H1 (cell line): ENCODE results near the gene DACT1. TPM values are rescaled to one million over a fixed set of nuclear protein-coding genes. Genes with fewer than 3 reads are reported as not detected.

Experiments used
- CTCF ChIA-PET: fragments of 300-600 bp; sonication (Branson Sonifier 250); formaldehyde crosslinking; loops from one replicate; lab custom pipeline; 2021; ENCODE audit not compliant: partially characterized antibody; lab: Charles Lee
- POLR2A ChIA-PET: fragments of 300-600 bp; sonication (Branson Sonifier 250); formaldehyde crosslinking; loops from one replicate; lab custom pipeline; 2021; ENCODE audit warnings: inconsistent platforms; ENCODE audit not compliant: partially characterized antibody; lab: Charles Lee
- DNase-seq, 2 experiments: peaks; one replicate each; pipeline versions ENCODE4 v3.0.0 to v3.0.0-alpha.2; 2010 to 2022; ENCODE audit warnings: low spot score in 2 of 2, low read depth in 1 of 2, mixed read lengths in 1 of 2
- FAIRE-seq: peaks from 2 replicates; lab custom pipeline; 2011; peaks lifted over from hg19 to GRCh38; lab: Jason Lieb, UNC
- H2AFZ ChIP-seq: 2 replicates; pipeline ENCODE4 v1.8.1; 2012; ENCODE audit warnings: low read length, inconsistent platforms
- H2AK5ac ChIP-seq: 2 replicates; pipeline ENCODE4 v1.6.1; 2013; ENCODE audit warnings: low read depth, low read length
- H2BK120ac ChIP-seq: replicated peaks from 2 replicates; pipeline ENCODE3; 2013; ENCODE audit warnings: low read depth, low read length, inconsistent platforms
- H2BK12ac ChIP-seq: 2 replicates; pipeline ENCODE4 v1.6.1; 2013; ENCODE audit warnings: low read depth, low read length
- H2BK15ac ChIP-seq: 2 replicates; pipeline ENCODE4 v1.6.1; 2013; ENCODE audit warnings: low read length
- H2BK20ac ChIP-seq: 2 replicates; pipeline ENCODE4 v1.6.1; 2013; ENCODE audit warnings: low read length
- H2BK5ac ChIP-seq: 2 replicates; pipeline ENCODE4 v1.6.1; 2013; ENCODE audit warnings: low read depth, low read length
- H3K14ac ChIP-seq: 2 replicates; pipeline ENCODE4 v1.6.1; 2013; ENCODE audit warnings: inconsistent platforms; ENCODE audit not compliant: insufficient read length
- H3K18ac ChIP-seq: 2 replicates; pipeline ENCODE4 v1.6.1; 2013; ENCODE audit warnings: low read length; ENCODE audit errors: extremely low read depth
- H3K23ac ChIP-seq: 2 replicates; pipeline ENCODE4 v1.6.1; 2013; ENCODE audit warnings: inconsistent platforms; ENCODE audit not compliant: insufficient read length
- H3K23me2 ChIP-seq: 2 replicates; pipeline ENCODE4 v1.6.1; 2013; ENCODE audit warnings: low read depth, low read length
- H3K27ac ChIP-seq: 2 replicates; pipeline ENCODE4 v1.6.1; 2011; ENCODE audit warnings: low read depth, low read length, inconsistent platforms
- H3K27me3 ChIP-seq, 4 experiments: replicated peaks in 1 of 4; 1 replicate in 1 of 4; 2 replicates in 3 of 4; pipeline versions ENCODE4 v1.6.1 to v1.8.1; 2011 to 2013; ENCODE audit warnings: low read length in 3 of 4, mild to moderate bottlenecking in 3 of 4, inconsistent platforms in 2 of 4, mixed read lengths in 2 of 4, moderate library complexity in 1 of 4; ENCODE audit not compliant: control insufficient read depth in 3 of 4, insufficient read depth in 3 of 4; ENCODE audit errors: extremely low read depth in 1 of 4
- H3K36me3 ChIP-seq, 4 experiments: 2 replicates each; pipeline versions ENCODE4 v1.6.1 to v1.8.1; 2011 to 2013; ENCODE audit warnings: mild to moderate bottlenecking in 4 of 4, low read length in 3 of 4, moderate library complexity in 2 of 4, control low read depth in 1 of 4, inconsistent platforms in 1 of 4; ENCODE audit not compliant: insufficient read depth in 4 of 4, control insufficient read depth in 2 of 4
- H3K4ac ChIP-seq: replicated peaks from 2 replicates; pipeline ENCODE3; 2013; ENCODE audit warnings: low read length, low read depth, mixed read lengths, inconsistent platforms; ENCODE audit not compliant: insufficient read length
- H3K4me1 ChIP-seq, 4 experiments: replicated peaks in 1 of 4; 1 replicate in 1 of 4; 2 replicates in 3 of 4; pipeline versions ENCODE4 v1.6.1 to v1.8.1; 2011 to 2013; ENCODE audit warnings: low read length in 3 of 4, inconsistent platforms in 2 of 4, mixed read lengths in 1 of 4; ENCODE audit not compliant: insufficient read depth in 4 of 4, control insufficient read depth in 3 of 4
- H3K4me2 ChIP-seq, 2 experiments: 2 replicates each; pipeline versions ENCODE4 v1.6.1 to v1.8.1; 2011 to 2013; ENCODE audit warnings: low read depth in 2 of 2, low read length in 2 of 2, control low read depth in 1 of 2, inconsistent platforms in 1 of 2, mild to moderate bottlenecking in 1 of 2; ENCODE audit not compliant: insufficient read depth in 1 of 2
- H3K4me3 ChIP-seq, 4 experiments: fragments of 200-600, 300-600 bp in 1 of 4; sonication (generic), shearing (Covaris generic), sonication (Bioruptor Twin) in 1 of 4; 2 replicates each; pipeline versions ENCODE4 v1.5.1 to v1.8.1; 2011 to 2016; ENCODE audit warnings: low read length in 4 of 4, low read depth in 3 of 4, control low read depth in 2 of 4, inconsistent platforms in 2 of 4, mild to moderate bottlenecking in 2 of 4, mixed read lengths in 1 of 4, moderate library complexity in 1 of 4; ENCODE audit not compliant: insufficient read depth in 2 of 4; ENCODE audit errors: extremely low read depth in 1 of 4
- H3K56ac ChIP-seq: replicated peaks from 2 replicates; pipeline ENCODE3; 2013; ENCODE audit warnings: low read depth, mild to moderate bottlenecking, mixed read lengths, low read length, inconsistent platforms; ENCODE audit not compliant: insufficient read length
- H3K79me1 ChIP-seq: 2 replicates; pipeline ENCODE4 v1.6.1; 2013; ENCODE audit warnings: low read depth, low read length, control low read depth
- H3K79me2 ChIP-seq, 2 experiments: 2 replicates each; pipeline versions ENCODE4 v1.6.1 to v1.8.1; 2012 to 2013; ENCODE audit warnings: low read length in 2 of 2, mild to moderate bottlenecking in 2 of 2, inconsistent platforms in 1 of 2; ENCODE audit not compliant: insufficient read depth in 2 of 2, control insufficient read depth in 1 of 2
- H3K9ac ChIP-seq, 4 experiments: replicated peaks in 1 of 4; 1 replicate in 1 of 4; 2 replicates in 3 of 4; pipeline versions ENCODE4 v1.6.1 to v1.8.1; 2011 to 2013; ENCODE audit warnings: low read depth in 3 of 4, low read length in 3 of 4, control low read depth in 2 of 4, mild to moderate bottlenecking in 2 of 4, moderate library complexity in 2 of 4, inconsistent platforms in 1 of 4; ENCODE audit errors: extremely low read depth in 1 of 4
- H3K9me3 ChIP-seq, 2 experiments: 2 replicates each; pipeline versions ENCODE4 v1.6.1 to v1.8.1; 2012 to 2013; ENCODE audit warnings: mild to moderate bottlenecking in 2 of 2, moderate library complexity in 2 of 2, control low read depth in 1 of 2, inconsistent platforms in 1 of 2, low read depth in 1 of 2, low read length in 1 of 2, mixed read lengths in 1 of 2; ENCODE audit not compliant: insufficient read depth in 2 of 2
- H4K20me1 ChIP-seq, 2 experiments: replicated peaks in 1 of 2; 2 replicates each; pipeline versions ENCODE3 to v1.8.1; 2011 to 2013; ENCODE audit warnings: inconsistent platforms in 2 of 2, low read length in 2 of 2, mild to moderate bottlenecking in 1 of 2; ENCODE audit not compliant: insufficient read depth in 2 of 2, control insufficient read depth in 1 of 2
- H4K5ac ChIP-seq: 2 replicates; pipeline ENCODE4 v1.6.1; 2013; ENCODE audit warnings: low read length, low read depth, mixed read lengths, inconsistent platforms; ENCODE audit not compliant: insufficient read length
- H4K8ac ChIP-seq: 2 replicates; pipeline ENCODE4 v1.8.0; 2013; ENCODE audit warnings: mild to moderate bottlenecking, moderate library complexity, low read length, inconsistent platforms; ENCODE audit not compliant: insufficient read depth; ENCODE audit errors: extremely low read depth
- H4K91ac ChIP-seq: replicated peaks from 2 replicates; pipeline ENCODE3; 2013; ENCODE audit warnings: low read length, mixed read lengths, inconsistent platforms; ENCODE audit not compliant: insufficient read length
- CEBPB ChIP-seq: IDR thresholded peaks from 2 replicates; pipeline ENCODE4 v1.6.1; 2012; ENCODE audit warnings: low read depth, low read length
- NANOG ChIP-seq: IDR thresholded peaks from 2 replicates; pipeline ENCODE4 v1.6.1; 2011; ENCODE audit warnings: low read length, low read depth, mild to moderate bottlenecking, inconsistent platforms; ENCODE audit not compliant: insufficient read depth, poor library complexity, severe bottlenecking
- POU5F1 ChIP-seq: IDR thresholded peaks from 2 replicates; pipeline ENCODE4 v1.6.1; 2011; ENCODE audit warnings: low read depth, mild to moderate bottlenecking, low read length, moderate library complexity
- RFX5 ChIP-seq: IDR thresholded peaks from 2 replicates; pipeline ENCODE4 v1.6.1; 2011; ENCODE audit warnings: low read depth, low read length, improper control_type of control experiment, borderline replicate concordance
- SIRT6 ChIP-seq: IDR thresholded peaks from one replicate; pipeline ENCODE4 v1.7.1; 2012; ENCODE audit warnings: low read length, inconsistent platforms
- SRF ChIP-seq: IDR thresholded peaks from 2 replicates; pipeline ENCODE4 v1.6.1; 2011; ENCODE audit warnings: mild to moderate bottlenecking, low read depth, low read length, moderate library complexity
- TBP ChIP-seq: IDR thresholded peaks from 2 replicates; pipeline ENCODE4 v1.6.1; 2011; ENCODE audit warnings: low read depth, low read length, improper control_type of control experiment
- TCF12 ChIP-seq: IDR thresholded peaks from 2 replicates; pipeline ENCODE4 v1.6.1; 2011; ENCODE audit warnings: low read depth, mild to moderate bottlenecking, low read length
- WGBS, 2 experiments: shearing (Covaris generic) in 1 of 2; methylation state at CpG; one replicate each; pipeline versions ENCODE4 v1.1.6 to v1.1.7; 2013 to 2015; ENCODE audit warnings: low lambda C conversion rate in 2 of 2, mixed read lengths in 2 of 2, inconsistent platforms in 1 of 2, low coverage in 1 of 2, missing lambda C conversion rate in 1 of 2; ENCODE audit not compliant: insufficient replicate concordance in 2 of 2, insufficient coverage in 1 of 2, insufficient read length in 1 of 2; ENCODE audit errors: extremely low coverage in 1 of 2, missing lambda C conversion rate in 1 of 2; 5-methylcytosine and 5-hydroxymethylcytosine counted together
- polyA plus RNA-seq, 7 experiments: library from polyadenylated mRNA; depleted of rRNA in 3 of 7; stranded (reverse) in 5 of 7; unstranded in 2 of 7; fragments of >200 nt in 5 of 7; fragments of 200-250 nt in 2 of 7; gene quantifications; 1 replicate in 5 of 7; 2 replicates in 1 of 7; 4 replicates in 1 of 7; pipeline versions ENCODE4 v1.2.1 to v1.2.3, GENCODE V29; 2011 to 2013; ENCODE audit warnings: missing spikeins in 2 of 7, mixed read lengths in 2 of 7
- total RNA-seq: library from RNA; stranded (reverse); fragmentation: NEBNext Ultra II Directional; extraction: Animal tissue kit (Norgen Biotek cat#: 25700); gene quantifications from 2 replicates; pipeline ENCODE4 v1.2.1, GENCODE V29; 2021
- TF ChIP-seq, protein P1 (sequence below): IDR thresholded peaks from 2 replicates; pipeline ENCODE4 v1.6.1; 2012; ENCODE audit warnings: inconsistent platforms

DACT1 gene
- total and polyA plus RNA-seq, 2 of the 8 experiments (the other 6 are each of a cell fraction or from before 2014, with no cell fraction given), result 3.2 to 29.8 TPM

GRCh38 chr14:58631732-58632131, 6.0 kb upstream of the DACT1 start:
- no peak overlapping the region for H2BK20ac ChIP-seq
- H4K20me1 ChIP-seq, result no peaks in the 10 kb centered on the region
- H2AK5ac ChIP-seq, result no peak overlapping the region
- no peaks in the 10 kb centered on the region for H3K79me2 ChIP-seq
- no peak overlapping the region; the same call in 1 of the 2 replicates for H2BK5ac ChIP-seq
- H2AFZ ChIP-seq, result no peak overlapping the region
- no peak overlapping the region for H3K27ac ChIP-seq
- no peaks in the 10 kb centered on the region for H3K23me2 ChIP-seq
- H4K8ac ChIP-seq, result no peak overlapping the region
- H3K23ac ChIP-seq, result no peak overlapping the region
- 72% methylated on average over 18 of the region's 18 CpGs; no CpG with 5 or more reads in 1 of the 2 experiments for WGBS, 2 experiments
- H2BK15ac ChIP-seq, result no peak overlapping the region
- FAIRE-seq, result no peak
- H3K4me3 ChIP-seq, result no peak overlapping the region
- H3K14ac ChIP-seq, result no peak overlapping the region
- no peak overlapping the region for H2BK12ac ChIP-seq
- peak overlapping the region; percentile 18 for H4K91ac ChIP-seq
- no peak for DNase-seq
- no peak overlapping the region for H2BK120ac ChIP-seq
- H3K4me2 ChIP-seq, result no peak overlapping the region
- no peaks in the 10 kb centered on the region for H3K36me3 ChIP-seq
- peaks cover 2 to 10% (median 4%) of the 10 kb centered on the region in 4 experiments; a peak in 5 of 7 replicates for H3K27me3 ChIP-seq
- no peak overlapping the region for H3K18ac ChIP-seq
- CTCF ChIA-PET, result no interaction called here
- H3K4me1 ChIP-seq, result peaks cover 10 to 32% (median 17%) of the 10 kb centered on the region in 4 experiments
- H3K9me3 ChIP-seq, result no peaks in the 10 kb centered on the region
- no peak overlapping the region for H3K4ac ChIP-seq
- no peaks in the 10 kb centered on the region for H3K79me1 ChIP-seq
- TF ChIP-seq NANOG, result no peak
- TF ChIP-seq SRF, result no peak
- TF ChIP-seq RFX5, result no peak
- no peak for TF ChIP-seq POU5F1
- no peak for TF ChIP-seq TBP
- TF ChIP-seq, protein P1, sequence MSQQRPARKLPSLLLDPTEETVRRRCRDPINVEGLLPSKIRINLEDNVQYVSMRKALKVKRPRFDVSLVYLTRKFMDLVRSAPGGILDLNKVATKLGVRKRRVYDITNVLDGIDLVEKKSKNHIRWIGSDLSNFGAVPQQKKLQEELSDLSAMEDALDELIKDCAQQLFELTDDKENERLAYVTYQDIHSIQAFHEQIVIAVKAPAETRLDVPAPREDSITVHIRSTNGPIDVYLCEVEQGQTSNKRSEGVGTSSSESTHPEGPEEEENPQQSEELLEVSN, result no peak
- no peak for TF ChIP-seq SIRT6
- no peak for TF ChIP-seq TCF12
- TF ChIP-seq CEBPB, result no peak
- H3K9ac ChIP-seq, result no peak overlapping the region
- POLR2A ChIA-PET, result no interaction called here
- H3K56ac ChIP-seq, result no peak overlapping the region
- H4K5ac ChIP-seq, result no peak overlapping the region
